NB4 (cell line): Measurements from ENCODE around the gene ARHGAP15.

Source experiments
- CTCF ChIP-seq: IDR thresholded peaks from one replicate; pipeline ENCODE4 v1.5.1; 2012; ENCODE audit warnings: low read depth, low read length
- MYC ChIP-seq: IDR thresholded peaks from 2 replicates; pipeline ENCODE4 v1.6.1; 2011; ENCODE audit warnings: low read depth, low read length

GRCh38 chr2:143146366-143146765 is 17.1 kb downstream of the ARHGAP15 start:
- TF ChIP-seq MYC: no peak
- no peak for TF ChIP-seq CTCF
